ENCODE results near the gene EID2B. TPM values are rescaled to one million over a fixed set of nuclear protein-coding genes. Genes with fewer than 3 reads are reported as not detected.

The EID2B gene
- total and polyA plus RNA-seq, 2 of the 13 experiments (the other 11 are each of a cell fraction or from before 2014, with no cell fraction given) = 2.5 to 3.7 TPM

- Histone ChIP-seq H3K36me3 (replicated peaks in 1 of 2; ENCODE audit: control insufficient read depth in 1 of 2, insufficient read depth in 2 of 2, low read length in 2 of 2) (no peaks in the 10 kb centered on the region), H3K27ac (ENCODE audit: extremely low read length, insufficient read depth, low read length) (no peak overlapping the region), H3K79me2 (ENCODE audit: insufficient read depth, low read length) (no peaks in the 10 kb centered on the region), H3K4me1 (ENCODE audit: insufficient read depth, low read length) (peaks cover 32% of the 10 kb centered on the region), H2AFZ (ENCODE audit: low read length) (no peak overlapping the region), H3K4me3 (replicated peaks in 1 of 3; ENCODE audit: insufficient read depth in 1 of 3, low read depth in 2 of 3, low read length in 3 of 3) (no peak overlapping the region), H3K4me2 (ENCODE audit: low read depth, low read length) (peak overlapping the region; percentile 24; the same call in 1 of the 2 replicates), H4K20me1 (ENCODE audit: insufficient read depth, low read length) (no peaks in the 10 kb centered on the region), H3K27me3 (ENCODE audit: control insufficient read depth in 1 of 2, insufficient read depth in 2 of 2, low read length in 2 of 2) (peaks cover 1 to 26% of the 10 kb centered on the region in 2 experiments; a peak in 4 of 5 replicates), H3K9me3 (ENCODE audit: low read length) (no peaks in the 10 kb centered on the region), H3K9ac (ENCODE audit: insufficient read depth, low read depth, low read length) (no peak overlapping the region)
- intact Hi-C loops (cut with micrococcal nuclease; ENCODE audit: unreplicated experiment) (no loop called here), in situ Hi-C loops (cut with HindIII; ENCODE audit: extremely low pct_ligation_motif_present, low pct_unique_long_range_greater_than_20kb) (no loop called here)
- 35% methylated on average over 9 of the region's 9 CpGs for WGBS (ENCODE audit: low lambda C conversion rate)
- no peak for DNase-seq (ENCODE audit: low spot score)
- no TSS peak for BruUV-seq (replicated peaks)
- CTCF ChIA-PET (ENCODE audit: low intra/inter-chr PET ratio, low total read pairs) = no interaction called here
- POLR2A ChIA-PET = no interaction called here
- no peak for FAIRE-seq
- no peak for ATAC-seq
- TF ChIP-seq ZNF230 (CRISPR knock-in tag; IDR thresholded peaks at IDR 0.05) (no peak), ZNF281 (CRISPR knock-in tag; IDR thresholded peaks at IDR 0.05; ENCODE audit: borderline replicate concordance) (no peak), ZNF530 (CRISPR knock-in tag; IDR thresholded peaks at IDR 0.05; ENCODE audit: low read depth) (no peak), AKNA (CRISPR knock-in tag; IDR thresholded peaks at IDR 0.05; ENCODE audit: borderline replicate concordance) (no peak), NR1H2 (CRISPR knock-in tag; IDR thresholded peaks at IDR 0.05; ENCODE audit: borderline replicate concordance, low read depth) (no peak), ZNF180 (CRISPR knock-in tag; IDR thresholded peaks at IDR 0.05; ENCODE audit: borderline replicate concordance, low read depth) (no peak), SMAD9 (CRISPR knock-in tag; IDR thresholded peaks at IDR 0.05) (no peak), GRHL1 (CRISPR knock-in tag; conservative IDR thresholded peaks at IDR 0.05) (no peak), MAZ (IDR thresholded peaks at IDR 0.05; ENCODE audit: borderline replicate concordance, low read depth, low read length) (no peak), MAZ (CRISPR knock-in tag; IDR thresholded peaks at IDR 0.05; ENCODE audit: low read depth) (no peak), ZNF747 (CRISPR knock-in tag; IDR thresholded peaks at IDR 0.05; ENCODE audit: borderline replicate concordance) (no peak), RBM39 (IDR thresholded peaks at IDR 0.05; ENCODE audit: low read depth, low read length, poor library complexity, severe bottlenecking) (no peak), HOXD1 (CRISPR knock-in tag; IDR thresholded peaks at IDR 0.05) (no peak), ZNF816 (CRISPR knock-in tag; IDR thresholded peaks at IDR 0.05; ENCODE audit: borderline replicate concordance) (no peak), ZBTB7A (CRISPR knock-in tag; IDR thresholded peaks at IDR 0.05) (no peak), SPEN (CRISPR knock-in tag; IDR thresholded peaks at IDR 0.05; ENCODE audit: low read depth) (no peak)
Observed at GRCh38 chr19:39518975-39519374, 13.7 kb downstream of the EID2B start.

Data from HepG2 (cell line).